Endodermal cell (in vitro differentiated cells): ENCODE measurements around the gene CEP83. TPM values are rescaled to one million over a fixed set of nuclear protein-coding genes. Genes with fewer than 3 reads are reported as not detected.

Source experiments
- DNase-seq: peaks from one replicate; pipeline ENCODE4 v3.0.0-alpha.2; 2017
- H3K27ac ChIP-seq: 2 replicates; pipeline ENCODE4 v1.5.1; 2013; ENCODE audit warnings: mild to moderate bottlenecking, low read depth, low read length, moderate library complexity
- H3K27me3 ChIP-seq: 2 replicates; pipeline ENCODE4 v1.6.1; 2013; ENCODE audit warnings: mild to moderate bottlenecking, low read length, moderate library complexity; ENCODE audit not compliant: insufficient read depth, control insufficient read depth, poor library complexity, severe bottlenecking
- H3K36me3 ChIP-seq: 2 replicates; pipeline ENCODE4 v1.7.0; 2013; ENCODE audit warnings: mild to moderate bottlenecking, low read length, moderate library complexity; ENCODE audit not compliant: control insufficient read depth, insufficient read depth
- H3K4me1 ChIP-seq: one replicate; pipeline ENCODE4 v1.7.0; 2013; ENCODE audit warnings: low read length; ENCODE audit not compliant: control insufficient read depth, insufficient read depth
- H3K4me3 ChIP-seq: 2 replicates; pipeline ENCODE4 v1.5.1; 2013; ENCODE audit warnings: mild to moderate bottlenecking, low read length, moderate library complexity
- H3K9ac ChIP-seq: 2 replicates; pipeline ENCODE4 v1.6.1; 2013; ENCODE audit warnings: mild to moderate bottlenecking, low read length, moderate library complexity; ENCODE audit not compliant: poor library complexity, severe bottlenecking; ENCODE audit errors: extremely low read depth
- H3K9me3 ChIP-seq: 2 replicates; pipeline ENCODE4 v1.6.1; 2013; ENCODE audit warnings: mild to moderate bottlenecking, low read length, moderate library complexity; ENCODE audit not compliant: control insufficient read depth
- H3K27ac Mint-ChIP-seq: 2 replicates; pipeline ENCODE4 v1.8.0; 2020; ENCODE audit warnings: mixed read lengths
- H3K27me3 Mint-ChIP-seq: 2 replicates; pipeline ENCODE4 v1.8.0; 2021; ENCODE audit warnings: mild to moderate bottlenecking, mixed read lengths; ENCODE audit not compliant: insufficient read depth
- H3K36me3 Mint-ChIP-seq: 2 replicates; pipeline ENCODE4 v1.8.0; 2020; ENCODE audit warnings: low read depth, mixed read lengths
- H3K4me1 Mint-ChIP-seq: 2 replicates; pipeline ENCODE4 v1.8.0; 2020; ENCODE audit warnings: mixed read lengths
- H3K4me3 Mint-ChIP-seq: 2 replicates; pipeline ENCODE4 v1.8.0; 2020; ENCODE audit warnings: mild to moderate bottlenecking, moderate library complexity, mixed read lengths
- H3K9me3 Mint-ChIP-seq: 2 replicates; pipeline ENCODE4 v1.8.0; 2020; ENCODE audit warnings: mild to moderate bottlenecking, mixed read lengths
- CTCF ChIP-seq: fragments of 200-600 bp; sonication (generic); conservative IDR thresholded peaks from 2 replicates; pipeline ENCODE4 v1.5.0; 2021; ENCODE audit warnings: antibody characterized with exemption, mild to moderate bottlenecking
- WGBS, 2 experiments: methylation state at CpG; one replicate each; pipeline versions ENCODE4 v1.1.5 to v1.1.7; 2013; ENCODE audit warnings: missing lambda C conversion rate in 2 of 2, mixed read lengths in 1 of 2; ENCODE audit not compliant: insufficient coverage in 1 of 2, insufficient read length in 1 of 2; 5-methylcytosine and 5-hydroxymethylcytosine counted together
- total RNA-seq, 2 donors: library from RNA; stranded (reverse); fragmentation: NEBNext Ultra II Directional in 1 of 2; extraction: Animal tissue kit (Norgen Biotek cat#: 25700) in 1 of 2; gene quantifications; 2 replicates in 1 of 2; 3 replicates in 1 of 2; pipeline ENCODE4 v1.2.1, GENCODE V29; 2021

CEP83 gene
- total RNA-seq, 2 donors from 2014 or later = 28.6 to 36.3 TPM

GRCh38 chr12:94290353-94290752, 169.3 kb downstream of the CEP83 start:
- no peaks in the 10 kb centered on the region for H3K36me3 Mint-ChIP-seq
- Histone ChIP-seq H3K27ac (no peak overlapping the region), H3K4me3 (no peak overlapping the region), H3K9ac (no peak overlapping the region), H3K9me3 (no peaks in the 10 kb centered on the region), H3K4me1 (peaks cover 10% of the 10 kb centered on the region), H3K27me3 (no peaks in the 10 kb centered on the region), H3K36me3 (no peaks in the 10 kb centered on the region)
- no peaks in the 10 kb centered on the region for H3K9me3 Mint-ChIP-seq
- peaks cover 50% of the 10 kb centered on the region for H3K4me1 Mint-ChIP-seq
- DNase-seq = peak; percentile 70
- peak; percentile 18 for TF ChIP-seq CTCF
- H3K27ac Mint-ChIP-seq = no peak overlapping the region
- no peak overlapping the region for H3K4me3 Mint-ChIP-seq
- no peaks in the 10 kb centered on the region for H3K27me3 Mint-ChIP-seq
- WGBS, 2 experiments = 68% methylated on average over 4 of the region's 4 CpGs; no CpG with 5 or more reads in 1 of the 2 experiments

- WGBS, 2 experiments = 83% methylated on average over 5 to 13 of the region's 13 CpGs
- no peak overlapping the region for H3K27ac Mint-ChIP-seq
- no peak for DNase-seq
- Histone ChIP-seq H3K27me3 (no peaks in the 10 kb centered on the region), H3K4me1 (peaks cover 8% of the 10 kb centered on the region), H3K36me3 (no peaks in the 10 kb centered on the region), H3K4me3 (no peak overlapping the region), H3K9me3 (no peaks in the 10 kb centered on the region), H3K27ac (peak overlapping the region; percentile 3), H3K9ac (no peak overlapping the region)
- H3K4me3 Mint-ChIP-seq = no peak overlapping the region
- no peaks in the 10 kb centered on the region for H3K27me3 Mint-ChIP-seq
- H3K36me3 Mint-ChIP-seq = no peaks in the 10 kb centered on the region
- no peaks in the 10 kb centered on the region for H3K9me3 Mint-ChIP-seq
- H3K4me1 Mint-ChIP-seq = peaks cover 45% of the 10 kb centered on the region
- no peak for TF ChIP-seq CTCF
Observed at GRCh38 chr12:94289461-94290312, 170.0 kb downstream of the CEP83 start.

- no peak overlapping the region for H3K4me3 Mint-ChIP-seq
- no peak overlapping the region for H3K27ac Mint-ChIP-seq
- H3K4me1 Mint-ChIP-seq = peaks cover 46% of the 10 kb centered on the region
- 82 to 93% methylated on average over 7 to 10 of the region's 10 CpGs for WGBS, 2 experiments
- no peaks in the 10 kb centered on the region for H3K36me3 ChIP-seq
- no peaks in the 10 kb centered on the region for H3K27me3 Mint-ChIP-seq
- H3K36me3 Mint-ChIP-seq = no peaks in the 10 kb centered on the region
- no peak overlapping the region for H3K4me3 ChIP-seq
- H3K27me3 ChIP-seq = no peaks in the 10 kb centered on the region
- no peak overlapping the region for H3K9ac ChIP-seq
- no peaks in the 10 kb centered on the region for H3K9me3 Mint-ChIP-seq
- peaks cover 7% of the 10 kb centered on the region for H3K4me1 ChIP-seq
- TF ChIP-seq CTCF = no peak
- no peak overlapping the region for H3K27ac ChIP-seq
- DNase-seq = peak; percentile 45
- no peaks in the 10 kb centered on the region for H3K9me3 ChIP-seq
Observed at GRCh38 chr12:94287245-94287628, 172.4 kb downstream of the CEP83 start.
